Superior temporal gyrus (tissue), 1 donor: ENCODE results near the gene WASHC2A.
"Not testable (repeated sequence)": the region's sequence is repeated elsewhere in the genome, so short reads cannot be mapped to it uniquely, and the experiment has no call there.

Experiments used
- DNase-seq: peaks from one replicate; pipeline ENCODE4 v3.0.0-alpha.2; 2016; ENCODE audit errors: extremely low spot score

The WASHC2A gene

GRCh38 chr10:50059946-50060345 lies 7.8 kb upstream of the WASHC2A start:
- DNase-seq = not testable (repeated sequence)

GRCh38 chr10:50061548-50061947 lies 6.2 kb upstream of the WASHC2A start:
- not testable (repeated sequence) for DNase-seq

GRCh38 chr10:50063100-50063499 lies 4.7 kb upstream of the WASHC2A start:
- DNase-seq = no peak

GRCh38 chr10:50068352-50068659 lies 552 bp downstream of the WASHC2A start:
- not testable (repeated sequence) for DNase-seq

- not testable (repeated sequence) for DNase-seq
These were observed 7.4 kb downstream of the WASHC2A start for GRCh38 chr10:50075139-50075538.

GRCh38 chr10:50075544-50075943 lies 7.8 kb downstream of the WASHC2A start:
- DNase-seq = not testable (repeated sequence)

- not testable (repeated sequence) for DNase-seq
These were observed 23.6 kb downstream of the WASHC2A start for GRCh38 chr10:50091304-50091703.

GRCh38 chr10:50092928-50093327 lies 25.2 kb downstream of the WASHC2A start:
- not testable (repeated sequence) for DNase-seq

- not testable (repeated sequence) for DNase-seq
These were observed 26.9 kb downstream of the WASHC2A start for GRCh38 chr10:50094630-50095029.

GRCh38 chr10:50095402-50095801 lies 27.6 kb downstream of the WASHC2A start:
- DNase-seq = not testable (repeated sequence)

- DNase-seq = not testable (repeated sequence)
These were observed 29.0 kb downstream of the WASHC2A start for GRCh38 chr10:50096722-50097121.

GRCh38 chr10:50098645-50099044 lies 30.9 kb downstream of the WASHC2A start:
- not testable (repeated sequence) for DNase-seq

GRCh38 chr10:50101139-50101582 lies 33.4 kb downstream of the WASHC2A start:
- not testable (repeated sequence) for DNase-seq

GRCh38 chr10:50101747-50102146 lies 34.0 kb downstream of the WASHC2A start:
- DNase-seq = not testable (repeated sequence)

- not testable (repeated sequence) for DNase-seq
These were observed 34.5 kb downstream of the WASHC2A start for GRCh38 chr10:50102267-50102666.

- DNase-seq = not testable (repeated sequence)
These were observed 41.4 kb downstream of the WASHC2A start for GRCh38 chr10:50108999-50109698.

GRCh38 chr10:50112419-50113112 lies 44.8 kb downstream of the WASHC2A start:
- DNase-seq = not testable (repeated sequence)

GRCh38 chr10:50126765-50127164 lies 59.0 kb downstream of the WASHC2A start:
- not testable (repeated sequence) for DNase-seq

GRCh38 chr10:50127770-50128292 lies 60.1 kb downstream of the WASHC2A start:
- not testable (repeated sequence) for DNase-seq

GRCh38 chr10:50131245-50131965 lies 63.7 kb downstream of the WASHC2A start:
- not testable (repeated sequence) for DNase-seq

GRCh38 chr10:50132322-50132721 lies 64.6 kb downstream of the WASHC2A start:
- not testable (repeated sequence) for DNase-seq

- not testable (repeated sequence) for DNase-seq
These were observed 65.1 kb downstream of the WASHC2A start for GRCh38 chr10:50132841-50133240.
